Right lung (tissue), 10 donors: ENCODE data around the gene NAA80. TPM values are rescaled to one million over a fixed set of nuclear protein-coding genes. Genes with fewer than 3 reads are reported as not detected.

Experiments
- DNase-seq, 2 donors: peaks; one replicate each; pipeline ENCODE4 v3.0.0-alpha.2; 2013
- long read RNA-seq, 8 donors: transcript quantifications; one replicate each; lab custom pipeline, GENCODE V29; 2026
- polyA plus RNA-seq, 5 donors: library from polyadenylated mRNA; unstranded; fragments of 120-200 nt; gene quantifications; one replicate each; pipeline versions ENCODE4 v1.2.1 to v1.2.3, GENCODE V29; 2013; ENCODE audit warnings: inconsistent platforms in 1 of 5, low replicate concordance in 1 of 5; ENCODE audit not compliant: insufficient read length in 5 of 5, insufficient read depth in 1 of 5

Gene NAA80
- polyA plus RNA-seq = 10 to 100 TPM in 1 of 5 donors, 1 to 10 TPM in 4; 6.1 to 10.2 (median 7.9) TPM
- long read RNA-seq, donor 1, partial matches to known transcripts = 0 of 4 reads
- long read RNA-seq, donor 1, other reads (novel, unspliced or antisense) = 0 of 4 reads
- long read RNA-seq, donor 2, partial matches to known transcripts = 0 of 1 reads
- long read RNA-seq, donor 2, other reads (novel, unspliced or antisense) = 0 of 1 reads
- long read RNA-seq, donor 3, partial matches to known transcripts = 0 of 3 reads
- long read RNA-seq, donor 3, other reads (novel, unspliced or antisense) = 0 of 3 reads
- long read RNA-seq, donor 4 = 0 reads
- long read RNA-seq, donor 5, partial matches to known transcripts = 0 of 2 reads
- long read RNA-seq, donor 5, other reads (novel, unspliced or antisense) = 0 of 2 reads
- long read RNA-seq, donor 6, partial matches to known transcripts = 0 of 3 reads
- long read RNA-seq, donor 6, other reads (novel, unspliced or antisense) = 0 of 3 reads
- long read RNA-seq, donor 7, partial matches to known transcripts = 0 of 2 reads
- long read RNA-seq, donor 7, other reads (novel, unspliced or antisense) = 0 of 2 reads
- long read RNA-seq, donor 8, partial matches to known transcripts = 0 of 1 reads
- long read RNA-seq, donor 8, other reads (novel, unspliced or antisense) = 0 of 1 reads

DNA sequence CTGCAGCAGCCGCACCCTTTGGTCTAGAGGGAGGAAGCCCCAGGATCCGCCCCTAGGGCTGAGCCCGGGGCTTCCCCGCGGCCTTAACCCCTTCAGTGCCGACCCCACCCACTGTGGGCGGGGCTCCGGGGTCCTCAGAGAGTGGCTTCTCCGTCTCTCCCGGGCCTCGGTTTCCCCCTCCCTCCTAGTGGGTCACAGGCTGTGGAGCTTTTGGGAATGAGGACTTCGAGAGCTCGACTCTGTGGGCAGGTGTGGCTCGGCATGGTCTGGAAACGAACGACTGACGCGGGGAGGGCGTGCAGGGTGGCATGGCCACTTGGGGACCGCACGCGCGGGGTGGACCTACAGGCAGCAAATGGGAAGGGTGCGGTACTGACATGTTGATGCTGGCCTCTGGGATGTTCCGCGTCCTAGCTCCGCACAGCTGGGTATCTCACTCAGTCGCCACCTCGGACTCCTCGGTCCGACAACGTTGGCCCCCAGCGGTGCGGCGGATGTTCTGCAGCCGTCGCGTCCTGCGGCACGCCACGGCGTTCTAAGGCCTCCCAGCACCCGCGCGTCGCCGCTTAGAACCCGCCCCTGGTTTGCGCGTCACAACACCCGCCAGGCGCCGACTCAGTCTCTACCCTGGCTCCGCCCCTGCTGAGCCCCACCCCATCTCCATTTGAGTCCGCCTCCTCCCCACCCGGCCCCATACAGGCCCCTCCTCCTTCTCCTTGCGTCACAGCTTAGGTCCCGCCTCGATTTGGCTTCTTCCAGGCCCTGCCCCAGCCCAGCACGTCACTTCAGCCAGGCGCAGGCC is at the start of gene NAA80, which contains the start of gene HYAL3:
NAA80 (minus strand) TSS at position 570 of the 802 bp plus-strand sequence. CDS start 1,942 bp downstream, outside the sequence.
HYAL3 (minus strand) TSS at position 570 of the 802 bp plus-strand sequence. CDS start 3,803 bp downstream, outside the sequence.
- DNase-seq = peak; percentile 100

GRCh38 chr3:50347187-50347813 is 48.1 kb upstream of the NAA80 start:
- DNase-seq = peak in 1 of 2 donors; percentile 69

DNA sequence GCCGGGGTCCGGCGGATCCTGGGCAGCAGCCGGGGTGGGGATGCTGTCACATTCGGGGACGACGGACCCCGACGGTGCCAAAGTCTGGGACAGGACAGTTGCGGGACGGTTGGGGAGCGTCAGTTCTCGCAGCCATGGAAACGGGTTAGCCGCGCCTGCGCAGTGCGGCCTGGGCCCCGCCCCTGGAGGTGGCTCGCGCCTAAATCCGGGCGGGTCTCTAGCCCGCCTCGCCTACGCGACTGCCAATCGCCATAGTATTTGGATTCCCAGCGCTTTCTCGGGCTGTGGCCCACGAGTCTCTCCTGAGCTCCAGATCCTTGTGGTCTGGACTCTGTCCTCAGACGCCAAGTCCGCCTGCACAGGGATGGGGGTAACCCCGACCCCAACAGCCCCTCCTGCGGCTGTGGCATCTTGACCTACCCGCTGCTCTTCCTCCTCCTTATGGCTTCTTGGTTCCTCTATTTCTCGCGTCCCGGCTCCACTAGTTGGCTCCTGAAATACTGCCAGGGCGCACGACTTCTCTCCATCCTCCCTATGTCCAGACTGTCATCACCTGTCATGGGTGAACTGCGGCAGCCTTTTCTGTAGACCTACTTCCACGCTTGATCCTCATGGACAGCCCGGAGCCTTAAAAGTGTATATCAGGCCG is 46.5 kb upstream of the NAA80 start, which contains the start of gene ZMYND10:
ZMYND10 (minus strand) TSS at position 147 of the 649 bp plus-strand sequence. CDS start 153 bp downstream, outside the sequence.
- no peak for DNase-seq

DNA sequence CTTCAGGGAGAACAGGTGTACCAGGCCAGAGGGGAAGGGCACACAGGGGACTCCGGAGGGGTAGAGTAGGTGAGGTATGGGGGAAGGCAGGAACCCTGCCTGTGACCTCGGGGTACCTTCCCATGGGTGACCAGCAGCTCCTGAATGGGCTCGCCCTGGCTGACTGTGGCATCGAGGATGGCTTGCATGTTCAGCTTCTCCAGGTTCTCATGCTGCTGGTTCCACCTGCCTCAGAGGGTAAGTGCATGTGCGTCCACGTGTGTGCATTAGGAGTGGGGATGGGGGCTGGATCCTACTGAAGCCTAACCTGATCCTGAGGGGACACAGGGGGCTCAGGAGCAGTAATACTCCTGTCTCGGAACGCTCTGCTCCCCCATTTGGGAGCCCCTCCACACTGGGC is 45.8 kb upstream of the NAA80 start:
- no peak for DNase-seq

DNA sequence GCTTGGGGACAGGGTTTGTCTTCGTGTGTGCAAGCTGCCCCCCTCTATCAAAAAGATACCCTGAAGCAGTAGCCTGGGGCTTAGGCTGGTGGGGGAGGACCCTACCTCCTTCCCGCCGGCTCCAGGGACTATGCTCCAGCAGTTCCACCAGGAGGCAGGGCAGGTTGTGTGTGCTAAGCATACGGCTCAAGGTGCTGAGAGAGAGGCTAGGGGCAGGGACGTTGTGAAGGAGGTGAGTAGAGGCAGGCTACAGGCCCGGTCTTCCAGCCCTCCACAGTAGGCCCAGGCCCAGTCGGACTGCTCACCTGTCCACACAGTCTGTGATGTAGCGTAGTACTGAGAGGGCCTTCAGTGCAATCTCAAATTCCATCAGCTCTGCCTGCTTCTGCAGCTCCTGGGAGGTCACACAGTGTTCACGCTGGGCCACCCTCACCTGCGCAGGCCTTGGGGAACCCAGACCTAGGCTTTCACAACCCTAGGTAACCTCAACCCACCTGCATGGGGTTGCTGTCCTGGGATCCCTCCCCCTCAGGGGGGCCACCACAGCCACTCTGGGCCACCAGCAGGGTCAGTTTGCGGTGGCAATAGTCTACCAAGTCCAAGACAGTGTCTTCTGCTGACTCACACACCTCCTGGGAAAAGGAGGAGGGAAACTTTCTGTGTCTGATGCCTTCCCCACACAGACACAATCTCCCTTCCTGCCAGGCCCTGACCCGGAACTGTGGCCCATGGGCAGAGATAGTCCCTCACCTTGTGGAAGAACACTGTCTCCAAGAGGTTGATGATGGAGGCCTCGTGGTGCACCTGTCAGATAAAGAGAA is 43.8 kb upstream of the NAA80 start:
- DNase-seq = no peak

DNA sequence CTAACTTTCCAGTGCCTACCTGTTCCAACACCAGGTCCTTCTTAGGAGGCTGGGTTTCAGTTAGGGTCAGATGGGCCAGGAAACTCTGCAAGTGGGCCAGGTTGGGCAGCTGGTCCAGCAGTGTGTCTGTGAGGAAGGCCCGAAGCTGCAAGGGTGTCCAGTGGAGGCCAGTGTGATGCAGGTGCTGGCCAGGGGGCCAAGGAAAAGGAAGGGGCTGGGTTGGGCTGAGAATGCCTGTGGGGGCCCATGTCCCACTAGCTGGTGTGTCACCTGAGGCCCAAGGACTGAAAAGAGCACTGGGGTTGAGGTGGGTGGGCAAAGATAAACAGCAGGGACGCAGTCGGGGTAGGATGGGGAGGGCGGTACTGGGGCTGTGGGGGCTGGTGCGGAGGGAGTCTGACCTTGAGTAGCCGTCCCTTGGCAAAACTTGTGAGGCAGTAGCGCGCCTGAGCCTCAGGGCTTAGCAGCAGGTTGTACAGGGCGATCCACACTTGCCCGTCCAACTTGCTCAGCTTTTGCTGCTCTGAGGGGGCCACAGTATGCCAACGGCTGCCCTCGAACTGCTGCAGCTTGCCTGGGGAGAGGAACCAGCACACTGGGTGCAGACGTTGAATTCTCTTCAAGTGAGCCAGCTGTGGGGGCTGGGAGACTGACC is 42.9 kb upstream of the NAA80 start:
- DNase-seq = no peak

- no peak for DNase-seq
Observed at GRCh38 chr3:50341537-50341936, 42.3 kb upstream of the NAA80 start.

DNA sequence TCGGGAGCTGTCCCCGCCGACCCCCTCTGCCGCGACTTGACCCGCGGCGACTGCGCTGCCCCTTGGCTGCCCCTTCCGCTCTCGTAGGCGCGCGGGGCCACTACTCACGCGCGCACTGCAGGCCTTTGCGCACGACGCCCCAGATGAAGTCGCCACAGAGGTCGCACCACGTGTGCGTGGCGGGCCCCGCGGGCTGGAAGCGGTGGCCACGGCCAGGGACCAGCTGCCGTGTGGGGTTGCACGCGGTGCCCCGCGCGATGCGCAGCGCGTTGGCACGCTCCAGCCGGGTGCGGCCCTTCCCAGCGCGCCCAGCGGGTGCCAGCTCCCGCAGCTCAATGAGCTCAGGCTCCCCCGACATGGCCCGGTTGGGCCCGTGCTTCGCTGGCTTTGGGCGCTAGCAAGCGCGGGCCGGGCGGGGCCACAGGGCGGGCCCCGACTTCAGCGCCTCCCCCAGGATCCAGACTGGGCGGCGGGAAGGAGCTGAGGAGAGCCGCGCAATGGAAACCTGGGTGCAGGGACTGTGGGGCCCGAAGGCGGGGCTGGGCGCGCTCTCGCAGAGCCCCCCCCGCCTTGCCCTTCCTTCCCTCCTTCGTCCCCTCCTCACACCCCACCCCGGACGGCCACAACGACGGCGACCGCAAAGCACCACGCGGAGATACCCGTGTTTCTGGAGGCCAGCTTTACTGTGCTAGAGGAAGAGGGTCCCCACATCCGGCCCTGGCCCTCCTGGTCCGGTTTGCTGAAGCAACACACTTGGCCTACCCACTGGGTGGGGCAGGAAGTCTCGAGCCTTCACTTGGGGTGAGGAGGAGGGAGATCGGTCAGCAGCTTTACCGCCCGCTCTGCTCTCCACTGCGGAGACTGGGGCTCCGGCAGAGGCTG is 41.5 kb upstream of the NAA80 start, which contains the start of gene RASSF1:
RASSF1 (minus strand) TSS at position 389 of the 882 bp plus-strand sequence; CDS start at position 358, 31 bp downstream.
- DNase-seq = peak; percentile 57 to 66

DNA sequence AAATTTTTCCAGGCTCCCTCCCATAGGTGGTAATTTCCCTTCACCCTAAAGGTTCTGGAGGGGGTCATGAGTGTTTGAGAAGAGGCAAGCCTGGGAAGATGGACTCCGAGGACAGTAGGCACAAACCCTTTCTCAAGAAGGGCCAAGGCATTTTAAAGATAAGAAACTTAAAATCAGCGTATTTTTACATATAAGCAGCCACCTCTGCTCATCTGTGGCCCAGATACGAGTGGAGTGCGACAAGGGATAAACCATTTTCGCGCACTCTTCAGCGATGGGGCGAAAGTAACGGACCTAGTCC is 40.9 kb upstream of the NAA80 start:
- no peak for DNase-seq

- no peak for DNase-seq
Observed at GRCh38 chr3:50339485-50340146, 40.4 kb upstream of the NAA80 start.

DNA sequence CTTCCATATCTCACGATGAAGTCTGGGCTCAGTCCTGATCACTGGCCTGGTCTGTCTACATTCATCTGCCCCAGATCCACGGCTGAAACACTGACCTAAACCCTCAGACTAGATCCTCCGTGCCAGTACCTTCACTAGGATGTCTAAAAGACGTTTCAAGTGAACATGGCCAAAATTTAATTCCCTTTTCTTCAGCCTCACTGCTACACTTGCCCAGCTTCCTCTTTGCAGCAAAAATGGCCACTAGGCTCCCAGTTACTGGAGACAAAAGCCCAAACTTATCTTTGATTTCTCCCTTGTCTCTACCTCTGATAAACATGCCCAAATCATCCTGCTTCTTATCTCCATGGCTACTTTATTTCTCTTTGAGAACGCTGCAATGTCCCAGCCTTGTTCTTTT is 39.8 kb upstream of the NAA80 start:
- no peak for DNase-seq

DNA sequence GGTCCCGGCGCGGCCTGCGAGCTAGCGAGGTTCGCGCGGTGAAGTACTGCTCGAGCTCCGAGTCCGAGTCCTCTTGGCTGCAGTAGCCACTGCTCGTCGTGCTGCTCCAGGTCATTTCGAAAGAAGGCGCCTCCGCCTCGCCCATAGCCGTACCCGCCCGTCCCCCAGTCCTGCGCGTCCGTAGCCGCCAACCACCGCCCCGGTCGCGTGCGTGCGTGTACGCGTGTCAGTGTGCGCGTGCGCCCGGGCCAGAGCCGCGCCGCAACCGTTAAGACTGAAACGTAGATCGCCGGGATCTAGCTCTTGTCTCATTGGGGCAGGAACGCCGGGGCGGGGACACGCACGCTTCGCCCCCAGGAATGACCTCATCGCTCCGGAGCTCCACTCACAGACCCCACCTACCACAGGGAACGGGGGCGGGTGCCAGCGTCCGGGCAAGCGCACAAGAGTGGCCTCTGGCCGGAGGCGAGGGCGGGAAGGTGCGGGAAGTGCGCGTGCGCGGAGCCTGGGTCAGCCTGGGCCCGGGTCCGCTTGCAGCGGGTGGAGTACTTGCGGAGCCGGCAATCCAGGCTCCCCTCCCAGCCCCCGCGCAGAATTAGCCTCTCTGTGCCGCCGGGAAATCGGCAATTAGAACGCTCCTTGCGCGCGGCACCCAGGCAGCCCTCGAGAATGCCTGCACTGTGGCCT is 38.1 kb upstream of the NAA80 start:
- peak; percentile 97 to 98 for DNase-seq

DNA sequence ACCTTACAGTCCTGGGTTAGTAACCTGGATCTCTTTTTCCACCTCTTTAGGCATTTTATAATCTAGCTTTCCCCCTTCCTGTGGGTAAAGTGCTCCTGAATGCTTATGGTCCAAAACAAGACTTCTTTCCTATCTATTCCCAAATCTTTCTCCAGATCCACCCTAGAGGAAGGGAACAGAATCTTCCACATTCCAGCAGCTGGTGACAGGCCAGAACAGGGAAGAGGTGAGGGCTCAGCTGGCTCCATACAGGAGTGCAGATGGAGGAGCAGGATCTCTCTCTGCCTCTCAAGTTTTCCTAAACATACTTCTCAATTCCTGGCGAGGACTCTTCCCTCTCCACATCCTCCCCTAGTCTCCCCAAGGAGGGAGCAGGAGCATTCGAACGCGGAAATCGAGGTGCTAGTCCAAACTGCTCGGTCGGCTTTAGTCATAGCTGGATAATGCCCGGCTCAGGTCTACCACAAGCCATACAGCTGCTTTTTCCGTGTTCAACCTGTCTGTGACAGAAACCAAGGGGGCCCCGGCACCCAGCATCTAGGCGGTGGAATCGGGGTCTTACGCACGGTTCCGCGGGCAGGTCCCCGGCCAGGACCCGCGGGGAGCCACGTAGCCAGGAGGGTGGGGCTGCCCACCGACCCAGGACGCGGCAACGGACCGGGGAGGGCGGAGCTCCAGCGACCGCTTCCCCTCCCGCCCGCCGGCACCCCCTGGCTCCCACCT is 37.4 kb upstream of the NAA80 start:
- no peak for DNase-seq

DNA sequence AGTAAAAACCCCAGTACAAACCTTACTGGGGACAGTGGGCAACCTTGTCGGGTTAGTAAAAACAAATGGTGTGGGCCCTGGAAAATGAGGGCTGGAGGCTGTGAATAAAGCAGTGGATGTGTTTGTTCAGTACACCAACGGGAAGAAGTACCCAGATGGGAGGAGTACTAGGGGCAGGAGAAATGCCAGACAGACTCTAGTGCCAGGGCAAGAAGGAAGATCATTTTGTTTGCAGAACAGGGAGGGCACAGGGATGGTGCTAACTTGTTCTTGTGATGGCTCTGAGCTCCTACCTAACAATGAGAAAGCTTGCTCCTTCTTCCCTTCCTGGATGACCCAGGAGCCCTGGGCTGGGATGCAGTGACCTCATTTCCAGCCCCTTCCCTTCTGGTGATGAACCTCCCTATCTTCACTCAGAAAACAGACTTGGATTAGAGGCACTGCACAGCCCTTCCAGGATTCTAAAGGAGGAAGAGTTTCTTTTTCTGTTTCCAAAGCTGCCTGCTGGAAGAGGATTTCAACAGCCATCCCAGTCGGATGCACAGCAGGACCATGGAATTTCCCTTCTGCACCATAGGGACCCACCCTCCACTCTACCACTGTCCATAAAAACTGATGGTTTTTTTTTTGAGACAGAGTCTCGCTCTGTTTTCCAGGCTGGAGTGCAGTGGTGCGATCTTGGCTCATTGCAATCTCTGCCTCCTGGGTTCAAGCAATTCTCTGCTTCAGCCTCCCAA is 35.3 kb upstream of the NAA80 start:
- DNase-seq = no peak

GRCh38 chr3:50333744-50334328 is 34.6 kb upstream of the NAA80 start:
- DNase-seq = no peak
